ENCODE measurements around the gene GCNA. TPM values are rescaled to one million over a fixed set of nuclear protein-coding genes. Genes with fewer than 3 reads are reported as not detected.
"Not testable (repeated sequence)": the region's sequence is repeated elsewhere in the genome, so short reads cannot be mapped to it uniquely, and the experiment has no call there.

Gene GCNA
- total RNA-seq, 4 donors from 2014 or later: 3.0 to 15.7 (median 4.9) TPM

- Histone ChIP-seq H3K9me3 (no peaks in the 10 kb centered on the region), H3K27ac (no peak overlapping the region), H3K4me3 (no peak overlapping the region), H3K4me1 (no peaks in the 10 kb centered on the region), H3K36me3 (peaks cover 0 to 10% (median 0%) of the 10 kb centered on the region in 3 donors), H3K27me3 (no peaks in the 10 kb centered on the region)
- TF ChIP-seq CTCF (IDR thresholded peaks at IDR 0.05): no peak
- no peak for TF ChIP-seq POLR2A (IDR thresholded peaks at IDR 0.05)
- no peak for DNase-seq
Observed at GRCh38 chrX:71579990-71580380, 1.7 kb downstream of the GCNA start.

- no peak for TF ChIP-seq CTCF (IDR thresholded peaks at IDR 0.05)
- TF ChIP-seq POLR2A (IDR thresholded peaks at IDR 0.05): no peak
- H3K4me3 ChIP-seq: no peak overlapping the region
- no peaks in the 10 kb centered on the region for H3K27me3 ChIP-seq
- H3K4me1 ChIP-seq: no peaks in the 10 kb centered on the region
- H3K9me3 ChIP-seq: no peaks in the 10 kb centered on the region
- DNase-seq: no peak
- no peak overlapping the region for H3K27ac ChIP-seq
- peaks cover 0 to 4% (median 0%) of the 10 kb centered on the region in 3 donors for H3K36me3 ChIP-seq
Observed at GRCh38 chrX:71581210-71581609, 3.0 kb downstream of the GCNA start.

- H3K9me3 ChIP-seq: no peaks in the 10 kb centered on the region
- peak in 1 of 2 donors; percentile 18 for TF ChIP-seq POLR2A (IDR thresholded peaks at IDR 0.05)
- no peak for TF ChIP-seq CTCF (IDR thresholded peaks at IDR 0.05)
- H3K4me1 ChIP-seq: no peaks in the 10 kb centered on the region
- no peak overlapping the region for H3K4me3 ChIP-seq
- peak overlapping the region in 3 of 4 donors; percentile 27 to 80 (median 61) for H3K27ac ChIP-seq
- DNase-seq: no peak
- H3K36me3 ChIP-seq: peaks cover 0 to 2% (median 0%) of the 10 kb centered on the region in 3 donors
- H3K27me3 ChIP-seq: no peaks in the 10 kb centered on the region
Observed at GRCh38 chrX:71586929-71587328, 8.7 kb downstream of the GCNA start.

- H3K36me3 ChIP-seq, H3K27ac ChIP-seq, H3K4me1 ChIP-seq, H3K4me3 ChIP-seq, DNase-seq, H3K9me3 ChIP-seq, H3K27me3 ChIP-seq: not testable (repeated sequence)
Observed at GRCh38 chrX:71593210-71593609, 15.0 kb downstream of the GCNA start.

- no peak overlapping the region for H3K4me3 ChIP-seq
- H3K27ac ChIP-seq: no peak overlapping the region
- DNase-seq: no peak
- TF ChIP-seq CTCF (IDR thresholded peaks at IDR 0.05) (no peak), POLR2A (IDR thresholded peaks at IDR 0.05) (no peak)
- H3K27me3 ChIP-seq: no peaks in the 10 kb centered on the region
- peaks cover 0 to 35% (median 0%) of the 10 kb centered on the region in 3 donors for H3K36me3 ChIP-seq
- no peaks in the 10 kb centered on the region for H3K9me3 ChIP-seq
- H3K4me1 ChIP-seq: no peaks in the 10 kb centered on the region
Observed at GRCh38 chrX:71599965-71600364, 21.7 kb downstream of the GCNA start.

- Histone ChIP-seq H3K4me3 (no peak overlapping the region), H3K27me3 (no peaks in the 10 kb centered on the region), H3K27ac (no peak overlapping the region), H3K36me3 (peaks cover 0 to 43% (median 0%) of the 10 kb centered on the region in 3 donors), H3K4me1 (no peaks in the 10 kb centered on the region), H3K9me3 (no peaks in the 10 kb centered on the region)
- no peak for TF ChIP-seq POLR2A (IDR thresholded peaks at IDR 0.05)
- no peak for TF ChIP-seq CTCF (IDR thresholded peaks at IDR 0.05)
- DNase-seq: no peak
Observed at GRCh38 chrX:71603618-71604017, 25.4 kb downstream of the GCNA start.
